K562 (cell line): ENCODE measurements around the gene HPCAL1. TPM values are rescaled to one million over a fixed set of nuclear protein-coding genes. Genes with fewer than 3 reads are reported as not detected.
A peak's percentile ranks its signal among the peaks of the same experiment; 100 is the strongest.

Experiments used
- ATAC-seq: fragments of 200-7000 bp; cut with Tn5 transposase; 3 replicates; pipeline ENCODE4 v1.9.1; 2020; ENCODE audit warnings: moderate library complexity
- BruUV-seq: library from RNA; stranded (reverse); fragments of 400-500 nt; replicated peaks from 2 replicates; lab custom pipeline; 2021; lab: Mats Ljungman, UMichigan
- CTCF ChIA-PET: fragments of 300-600 bp; formaldehyde crosslinking; extraction: SDS; loops from one replicate; lab custom pipeline; 2021; ENCODE audit warnings: low intra/inter-chr PET ratio; lab: Yijun Ruan, JAX
- POLR2A ChIA-PET: fragments of 300-600, 350-650 bp; sonication (Branson Sonifier 250); formaldehyde crosslinking; extraction: SDS; loops from one replicate; lab custom pipeline; 2021; ENCODE audit warnings: antibody characterized with exemption, inconsistent platforms; lab: Yijun Ruan, JAX
- DNase-seq, 4 experiments: peaks; one replicate each; pipeline versions ENCODE4 v3.0.0 to v3.0.0-alpha.2; 2011 to 2018; ENCODE audit warnings: low spot score in 3 of 4, mixed read lengths in 3 of 4; ENCODE audit errors: extremely low read depth in 1 of 4
- FAIRE-seq: peaks from 2 replicates; lab custom pipeline; 2011; peaks lifted over from hg19 to GRCh38; lab: Jason Lieb, UNC
- H2AFZ ChIP-seq: 2 replicates; pipeline ENCODE4 v1.6.0; 2011; ENCODE audit warnings: low read depth, low read length, control low read depth, inconsistent platforms
- H3K27ac ChIP-seq: fragments of 200-600 bp; 3 replicates; pipeline ENCODE4 v1.8.0; 2011; ENCODE audit warnings: low read depth, mild to moderate bottlenecking, control low read depth, inconsistent platforms, low read length, moderate library complexity, mixed read lengths; ENCODE audit errors: extremely low read depth
- H3K27me3 ChIP-seq, 2 experiments: fragments of 300-600 bp in 1 of 2; 2 replicates in 1 of 2; 3 replicates in 1 of 2; pipeline versions ENCODE4 v1.6.0 to v1.8.0; 2011; ENCODE audit warnings: inconsistent platforms in 2 of 2, low read length in 2 of 2, mild to moderate bottlenecking in 1 of 2, mixed read lengths in 1 of 2, moderate library complexity in 1 of 2; ENCODE audit not compliant: control insufficient read depth in 2 of 2, insufficient read depth in 2 of 2
- H3K36me3 ChIP-seq: fragments of 300-600 bp; 3 replicates; pipeline ENCODE4 v1.8.0; 2011; ENCODE audit warnings: mild to moderate bottlenecking, low read length, inconsistent platforms; ENCODE audit not compliant: control insufficient read depth, insufficient read depth
- H3K4me1 ChIP-seq, 2 experiments: fragments of 200-600 bp in 1 of 2; replicated peaks in 1 of 2; 2 replicates in 1 of 2; 3 replicates in 1 of 2; pipeline versions ENCODE4 v1.5.1 to v1.8.0; 2011; ENCODE audit warnings: inconsistent platforms in 2 of 2, low read length in 2 of 2, mild to moderate bottlenecking in 1 of 2, mixed read lengths in 1 of 2, moderate library complexity in 1 of 2; ENCODE audit not compliant: control insufficient read depth in 2 of 2, insufficient read depth in 2 of 2
- H3K4me2 ChIP-seq: 2 replicates; pipeline ENCODE4 v1.6.1; 2011; ENCODE audit warnings: low read length, control low read depth, inconsistent platforms, mixed read lengths; ENCODE audit not compliant: insufficient read depth
- H3K4me3 ChIP-seq: fragments of 200-600 bp; sonication (generic), shearing (Covaris generic); 2 replicates; pipeline ENCODE4 v1.5.1; 2016; ENCODE audit warnings: control low read depth, inconsistent platforms
- H3K79me2 ChIP-seq: fragments of 200-600 bp; 3 replicates; pipeline ENCODE4 v1.8.0; 2011; ENCODE audit warnings: low read length, inconsistent platforms; ENCODE audit not compliant: control insufficient read depth, insufficient read depth
- H3K9ac ChIP-seq, 2 experiments: 2 replicates each; pipeline versions ENCODE4 v1.6.0 to v1.6.1; 2011; ENCODE audit warnings: low read depth in 2 of 2, low read length in 2 of 2, control low read depth in 1 of 2, inconsistent platforms in 1 of 2, mild to moderate bottlenecking in 1 of 2, mixed read lengths in 1 of 2; ENCODE audit not compliant: insufficient read depth in 1 of 2
- H3K9me1 ChIP-seq: one replicate; pipeline ENCODE4 v1.6.0; 2011; ENCODE audit warnings: inconsistent platforms, mild to moderate bottlenecking, low read length, moderate library complexity; ENCODE audit not compliant: control insufficient read depth, insufficient read depth
- H3K9me3 ChIP-seq: replicated peaks from 2 replicates; pipeline ENCODE4 v1.5.1; 2011; ENCODE audit warnings: low read depth, low read length, inconsistent platforms; ENCODE audit not compliant: control insufficient read depth, insufficient read depth
- H4K20me1 ChIP-seq: replicated peaks from 2 replicates; pipeline ENCODE4 v1.6.1; 2011; ENCODE audit warnings: low read length, inconsistent platforms, mixed read lengths; ENCODE audit not compliant: control insufficient read depth, insufficient read depth
- ADNP ChIP-seq: fragments of 200-800 bp; sonication (Bioruptor generic); IDR thresholded peaks from 2 replicates; pipeline ENCODE4 v1.6.1; 2016; ENCODE audit warnings: missing genetic modification characterization, missing compliant biosample characterization
- CBX3 ChIP-seq, 2 experiments: IDR thresholded peaks; 1 replicate in 1 of 2; 2 replicates in 1 of 2; pipeline ENCODE4 v1.6.1; 2012; ENCODE audit warnings: inconsistent platforms in 2 of 2, low read length in 2 of 2, borderline replicate concordance in 1 of 2, control low read depth in 1 of 2
- DPF2 ChIP-seq: fragments of 450-650 bp; IDR thresholded peaks from 2 replicates; pipeline ENCODE4 v1.6.1; 2016
- HNRNPUL1 ChIP-seq: fragments of 200-400 bp; formaldehyde crosslinking; IDR thresholded peaks from 2 replicates; pipeline ENCODE4 v1.6.1; 2017; ENCODE audit warnings: low read length
- KAT8 ChIP-seq: fragments of 450-650 bp; IDR thresholded peaks from 2 replicates; pipeline ENCODE4 v1.6.1; 2016; ENCODE audit warnings: low read depth, mild to moderate bottlenecking
- KDM4B ChIP-seq, 2 experiments: fragments of 450-650 bp in 1 of 2; sonication (generic) in 1 of 2; IDR thresholded peaks; 2 replicates each; pipeline ENCODE4 v1.6.1; 2016 to 2017; ENCODE audit warnings: borderline replicate concordance in 2 of 2, antibody characterized with exemption in 1 of 2, low read depth in 1 of 2, mild to moderate bottlenecking in 1 of 2
- LARP7 ChIP-seq: fragments of 450-650 bp; IDR thresholded peaks from 2 replicates; pipeline ENCODE4 v1.6.1; 2016
- NUFIP1 ChIP-seq: fragments of 450-650 bp; IDR thresholded peaks from 2 replicates; pipeline ENCODE4 v1.6.1; 2018; ENCODE audit not compliant: partially characterized antibody
- RBBP5 ChIP-seq: fragments of 200-600 bp; sonication (generic); IDR thresholded peaks from 2 replicates; pipeline ENCODE4 v1.6.1; 2012; ENCODE audit warnings: borderline replicate concordance, mild to moderate bottlenecking, low read length, control low read depth, inconsistent platforms; ENCODE audit not compliant: insufficient read depth, poor library complexity, severe bottlenecking
- U2AF2 ChIP-seq: fragments of 200-400 bp; formaldehyde crosslinking; optimal IDR thresholded peaks from 2 replicates; pipeline ENCODE3; 2017; ENCODE audit warnings: low read depth, mild to moderate bottlenecking, low read length
- ZMIZ1 ChIP-seq, 2 experiments: fragments of 150-350 bp in 1 of 2; IDR thresholded peaks; 2 replicates each; pipeline ENCODE4 v1.6.1; 2012 to 2016; ENCODE audit warnings: low read depth in 2 of 2, low read length in 2 of 2, mild to moderate bottlenecking in 1 of 2, moderate library complexity in 1 of 2
- ZNF274 ChIP-seq: IDR thresholded peaks from 2 replicates; pipeline ENCODE4 v1.6.1; 2011; ENCODE audit warnings: low read depth, mild to moderate bottlenecking, low read length, moderate library complexity, borderline replicate concordance
- ZNF79 ChIP-seq: fragments of 250-450 bp; sonication (Bioruptor Pico); IDR thresholded peaks from 2 replicates; pipeline ENCODE4 v1.4.0; 2020; ENCODE audit warnings: low read depth, mild to moderate bottlenecking, moderate library complexity
- WGBS: fragments of 100-300 bp; shearing (Covaris generic); methylation state at CpG from one replicate; pipeline ENCODE4 v1.1.6; 2016; ENCODE audit warnings: low coverage, mixed read lengths; ENCODE audit not compliant: insufficient coverage; ENCODE audit errors: missing lambda C conversion rate; 5-methylcytosine and 5-hydroxymethylcytosine counted together
- in situ Hi-C: fragments of 300-500 bp; cut with MboI; formaldehyde crosslinking; loops from 4 replicates; pipeline ENCODE4 v1.15.0; 2018; ENCODE audit warnings: inconsistent platforms, mixed read lengths
- intact Hi-C: fragments of 100-400 bp; cut with micrococcal nuclease; formaldehyde crosslinking; loops from 2 replicates; pipeline ENCODE4 v1.14.2; 2022
- polyA plus RNA-seq, 8 experiments: library from polyadenylated mRNA; depleted of rRNA in 4 of 8; stranded (reverse) in 5 of 8; unstranded in 3 of 8; fragments of >200 nt; fragmentation: Nextera tagmentation in 2 of 8; fragmentation: Illumina TruSeq in 1 of 8; extraction: Ambion mirVana in 2 of 8; extraction: Trizol in 1 of 8; gene quantifications; 2 replicates each; pipeline versions ENCODE4 v1.2.1 to v1.2.3, GENCODE V29; 2011 to 2014; ENCODE audit warnings: inconsistent platforms in 1 of 8, missing spikeins in 1 of 8
- total RNA-seq, 7 experiments: library from RNA; depleted of rRNA in 6 of 7; stranded (reverse); fragments of >200 nt in 6 of 7; fragmentation: Illumina TruSeq in 2 of 7; extraction: Trizol in 2 of 7; gene quantifications; 2 replicates each; pipeline versions ENCODE4 v1.2.1 to v1.2.3, GENCODE V29; 2011 to 2021; ENCODE audit warnings: low replicate concordance in 1 of 7
- TF ChIP-seq, protein P1 (sequence below): sonication (generic); formaldehyde crosslinking; IDR thresholded peaks from 2 replicates; pipeline ENCODE4 v1.8.0; 2022; ENCODE audit warnings: mild to moderate bottlenecking, missing genetic modification reagents

HPCAL1 gene
- total and polyA plus RNA-seq, 9 of the 15 experiments (the other 6 are each of a cell fraction or from before 2014, with no cell fraction given), result 2.7 to 65.5 (median 23.9) TPM

DNA sequence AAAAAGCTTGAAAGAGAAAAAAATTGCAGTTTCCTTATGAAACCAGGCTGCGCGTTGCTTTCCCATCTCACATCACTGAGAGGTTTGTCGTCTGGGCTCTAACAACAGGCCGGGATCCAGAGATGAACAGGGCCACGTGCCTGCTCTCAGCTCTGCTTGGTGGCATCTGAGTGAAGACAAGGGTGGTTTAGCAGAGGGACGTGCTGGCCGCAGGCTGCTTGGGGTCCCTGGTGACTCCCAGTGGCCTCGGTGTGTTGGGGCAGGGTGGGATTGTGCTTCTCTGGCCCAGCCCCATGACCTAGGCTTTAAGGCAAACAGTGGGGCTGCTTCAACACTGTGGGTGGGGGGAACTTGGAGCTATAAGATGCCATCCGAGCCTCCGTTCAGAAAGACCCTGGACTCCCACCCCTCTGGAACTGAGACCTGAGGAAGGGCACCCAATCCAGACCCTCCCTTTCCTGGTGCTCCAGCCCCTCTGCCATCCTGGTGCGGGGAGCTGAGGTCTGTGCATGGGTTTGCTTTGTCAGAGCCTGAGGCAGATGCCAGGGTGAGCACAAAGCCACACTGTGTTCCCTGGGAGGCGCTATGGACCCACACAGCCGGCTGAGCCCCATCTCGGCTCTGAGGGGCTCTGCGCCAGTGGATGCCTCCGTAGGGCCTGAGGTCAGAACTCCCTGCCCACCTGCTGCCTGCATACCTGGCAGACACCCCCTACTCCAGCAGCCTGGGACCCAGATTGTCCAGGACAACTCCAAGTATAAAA, 18.4 kb upstream of the HPCAL1 start:
- H3K4me1 ChIP-seq, result peaks cover 36 to 45% of the 10 kb centered on the region in 2 experiments
- TF ChIP-seq, protein P1, sequence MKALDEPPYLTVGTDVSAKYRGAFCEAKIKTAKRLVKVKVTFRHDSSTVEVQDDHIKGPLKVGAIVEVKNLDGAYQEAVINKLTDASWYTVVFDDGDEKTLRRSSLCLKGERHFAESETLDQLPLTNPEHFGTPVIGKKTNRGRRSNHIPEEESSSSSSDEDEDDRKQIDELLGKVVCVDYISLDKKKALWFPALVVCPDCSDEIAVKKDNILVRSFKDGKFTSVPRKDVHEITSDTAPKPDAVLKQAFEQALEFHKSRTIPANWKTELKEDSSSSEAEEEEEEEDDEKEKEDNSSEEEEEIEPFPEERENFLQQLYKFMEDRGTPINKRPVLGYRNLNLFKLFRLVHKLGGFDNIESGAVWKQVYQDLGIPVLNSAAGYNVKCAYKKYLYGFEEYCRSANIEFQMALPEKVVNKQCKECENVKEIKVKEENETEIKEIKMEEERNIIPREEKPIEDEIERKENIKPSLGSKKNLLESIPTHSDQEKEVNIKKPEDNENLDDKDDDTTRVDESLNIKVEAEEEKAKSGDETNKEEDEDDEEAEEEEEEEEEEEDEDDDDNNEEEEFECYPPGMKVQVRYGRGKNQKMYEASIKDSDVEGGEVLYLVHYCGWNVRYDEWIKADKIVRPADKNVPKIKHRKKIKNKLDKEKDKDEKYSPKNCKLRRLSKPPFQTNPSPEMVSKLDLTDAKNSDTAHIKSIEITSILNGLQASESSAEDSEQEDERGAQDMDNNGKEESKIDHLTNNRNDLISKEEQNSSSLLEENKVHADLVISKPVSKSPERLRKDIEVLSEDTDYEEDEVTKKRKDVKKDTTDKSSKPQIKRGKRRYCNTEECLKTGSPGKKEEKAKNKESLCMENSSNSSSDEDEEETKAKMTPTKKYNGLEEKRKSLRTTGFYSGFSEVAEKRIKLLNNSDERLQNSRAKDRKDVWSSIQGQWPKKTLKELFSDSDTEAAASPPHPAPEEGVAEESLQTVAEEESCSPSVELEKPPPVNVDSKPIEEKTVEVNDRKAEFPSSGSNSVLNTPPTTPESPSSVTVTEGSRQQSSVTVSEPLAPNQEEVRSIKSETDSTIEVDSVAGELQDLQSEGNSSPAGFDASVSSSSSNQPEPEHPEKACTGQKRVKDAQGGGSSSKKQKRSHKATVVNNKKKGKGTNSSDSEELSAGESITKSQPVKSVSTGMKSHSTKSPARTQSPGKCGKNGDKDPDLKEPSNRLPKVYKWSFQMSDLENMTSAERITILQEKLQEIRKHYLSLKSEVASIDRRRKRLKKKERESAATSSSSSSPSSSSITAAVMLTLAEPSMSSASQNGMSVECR (CRISPR knock-in tag), result no peak
- TF ChIP-seq U2AF2 (no peak), HNRNPUL1 (no peak), KAT8 (no peak), RBBP5 (no peak), CBX3 (IDR thresholded peaks at IDR 0.05; ENCODE audit: borderline replicate concordance in 1 of 2, low read length in 2 of 2) (no peak), ZNF274 (no peak), LARP7 (no peak), NUFIP1 (no peak), ZMIZ1 (IDR thresholded peaks at IDR 0.05; ENCODE audit: low read depth in 2 of 2, low read length in 2 of 2) (no peak), ADNP (tag) (no peak), KDM4B (IDR thresholded peaks at IDR 0.05; ENCODE audit: borderline replicate concordance in 2 of 2, low read depth in 1 of 2) (no peak), ZNF79 (no peak), DPF2 (no peak)

More for the DNA sequence above, 18.4 kb upstream of the HPCAL1 start:
- no peak for ATAC-seq
- no peaks in the 10 kb centered on the region for H3K27me3 ChIP-seq
- H3K4me3 ChIP-seq, result no peak overlapping the region
- peak overlapping the region; percentile 81 to 84; a peak in 3 of 4 replicates for H3K9ac ChIP-seq
- no peaks in the 10 kb centered on the region for H3K9me3 ChIP-seq
- intact Hi-C loops, result no loop called here
- H3K36me3 ChIP-seq, result no peaks in the 10 kb centered on the region
- WGBS, result 89% methylated on average over 16 of the region's 16 CpGs
- POLR2A ChIA-PET, result interaction anchor here (0.6 to 1.6 kb wide), 5 partner anchors 10 to 317 kb away, joined by 3 to 5 read pairs (median 4); no protein-coding TSS in a partner anchor
- H4K20me1 ChIP-seq, result no peaks in the 10 kb centered on the region
- FAIRE-seq, result no peak
- BruUV-seq, result no TSS peak
- no peak overlapping the region for H3K4me2 ChIP-seq
- peak overlapping the region; percentile 91; the same call in 2 of the 3 replicates for H3K27ac ChIP-seq
- in situ Hi-C loops, result no loop called here
- 0 out of 2 replicates have a peak overlapping the region, but pooled peaks have one; percentile 4 for H2AFZ ChIP-seq
- H3K9me1 ChIP-seq, result no peaks in the 10 kb centered on the region
- no peaks in the 10 kb centered on the region; the same call in 2 of the 3 replicates for H3K79me2 ChIP-seq
- CTCF ChIA-PET, result interaction anchor here (0.7 kb wide), 1 partner anchor 14 kb away, joined by 3 read pairs; no protein-coding TSS in a partner anchor
- DNase-seq, result no peak
